SK-N-SH (cell line): ENCODE measurements around the gene PRRC2B.

ENCODE experiments used
- CTCF ChIP-seq: fragments of 200-600 bp; sonication (generic); IDR thresholded peaks from 2 replicates; pipeline ENCODE4 v1.6.1; 2017; ENCODE audit warnings: antibody characterized with exemption, mild to moderate bottlenecking, moderate library complexity
- NFIC ChIP-seq: IDR thresholded peaks from 2 replicates; pipeline ENCODE4 v1.4.0; 2012; ENCODE audit warnings: borderline replicate concordance
- POLR2AphosphoS5 ChIP-seq: IDR thresholded peaks from 2 replicates; pipeline ENCODE4 v1.6.1; 2012; ENCODE audit warnings: low read depth, low read length

- no peak for TF ChIP-seq NFIC
- TF ChIP-seq CTCF = no peak
- no peak for TF ChIP-seq POLR2AphosphoS5
Observed at GRCh38 chr9:131386281-131386680, 7.6 kb upstream of the PRRC2B start.
